ENCODE results near the gene TAGLN2. TPM values are rescaled to one million over a fixed set of nuclear protein-coding genes. Genes with fewer than 3 reads are reported as not detected.

The TAGLN2 gene
- total RNA-seq, 2 donors from 2014 or later: 97.1 to 386 TPM

DNA sequence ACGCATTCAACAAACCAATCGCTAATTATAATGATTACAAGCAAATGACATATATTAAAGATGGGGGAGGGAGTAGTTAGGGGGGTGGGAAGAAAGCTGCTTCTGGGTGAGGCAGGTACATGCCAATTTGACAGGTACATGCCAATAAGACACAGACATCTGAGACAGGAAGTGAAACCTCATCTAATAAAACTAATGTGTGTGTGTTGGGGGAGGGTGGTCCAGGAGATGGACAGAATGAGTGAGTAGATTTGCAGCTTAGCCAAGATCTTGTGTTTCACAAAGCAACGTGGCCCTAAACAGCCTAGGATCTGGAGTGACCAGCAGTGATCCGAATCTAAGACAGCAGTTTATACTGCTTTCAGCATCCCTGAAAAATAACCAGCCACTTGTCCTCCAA is 36.1 kb downstream of the TAGLN2 start:
- no peaks in the 10 kb centered on the region for H3K4me1 ChIP-seq (replicated peaks)
- no peaks in the 10 kb centered on the region for H3K36me3 ChIP-seq
- H3K9me3 ChIP-seq: no peaks in the 10 kb centered on the region
- TF ChIP-seq POLR2A (IDR thresholded peaks at IDR 0.05): no peak
- TF ChIP-seq POLR2AphosphoS5 (IDR thresholded peaks at IDR 0.05): no peak
- no peak for TF ChIP-seq CTCF (IDR thresholded peaks at IDR 0.05)
- no peak overlapping the region for H3K27ac ChIP-seq
- intact Hi-C loops (cut with DNase I): no loop called here
- no peak overlapping the region for H3K4me3 ChIP-seq
- H3K27me3 ChIP-seq (replicated peaks; ENCODE audit: insufficient read depth): no peaks in the 10 kb centered on the region
- DNase-seq (ENCODE audit: low spot score): no peak
- 82% methylated on average over 4 of the region's 4 CpGs for WGBS

DNA sequence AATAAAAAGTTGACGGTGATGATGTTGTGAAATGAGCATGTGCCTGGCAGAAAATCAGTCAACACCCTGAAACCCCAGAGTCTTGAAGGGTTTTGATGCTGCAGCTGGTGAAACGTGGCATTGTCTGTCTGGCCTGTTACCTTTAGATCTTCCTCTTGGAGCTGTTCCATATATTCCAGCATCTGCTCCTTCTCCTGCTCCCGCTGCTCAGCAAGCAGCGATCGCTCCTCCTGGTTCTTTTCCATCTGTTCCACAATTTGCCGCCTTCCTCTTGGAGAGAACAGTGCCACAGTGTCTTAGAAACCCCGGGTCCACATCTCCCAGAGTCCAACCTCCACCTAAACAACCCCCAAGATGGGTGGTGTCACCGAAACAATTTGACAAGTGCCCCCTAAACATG is 41.0 kb downstream of the TAGLN2 start:
- intact Hi-C loops (cut with DNase I): no loop called here
- DNase-seq (ENCODE audit: low spot score): no peak
- TF ChIP-seq POLR2AphosphoS5 (IDR thresholded peaks at IDR 0.05): no peak
- no peak for TF ChIP-seq CTCF (IDR thresholded peaks at IDR 0.05)
- TF ChIP-seq POLR2A (IDR thresholded peaks at IDR 0.05): no peak

DNA sequence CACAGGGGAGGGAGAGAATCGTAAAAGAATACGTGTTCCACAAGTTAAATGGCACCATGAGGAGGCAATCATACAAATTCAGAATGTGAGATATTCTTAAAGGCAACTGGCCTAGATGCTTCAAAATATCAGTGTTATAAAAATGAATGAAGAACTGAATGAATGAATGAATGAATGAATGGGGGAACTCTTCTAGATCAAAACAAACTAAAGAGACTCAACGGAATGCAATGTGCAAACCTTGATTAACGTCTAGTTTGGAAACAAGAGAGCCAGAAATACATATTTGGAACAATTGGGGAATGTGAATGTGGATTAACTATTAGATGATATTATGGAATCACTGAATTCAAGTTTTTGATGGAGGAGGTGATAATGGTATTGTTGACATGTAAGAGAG is 42.2 kb downstream of the TAGLN2 start:
- H3K36me3 ChIP-seq: no peaks in the 10 kb centered on the region
- intact Hi-C loops (cut with DNase I): no loop called here
- no peaks in the 10 kb centered on the region for H3K9me3 ChIP-seq
- no peaks in the 10 kb centered on the region for H3K4me1 ChIP-seq (replicated peaks)
- H3K4me3 ChIP-seq: no peak overlapping the region
- TF ChIP-seq CTCF (IDR thresholded peaks at IDR 0.05) (no peak), POLR2A (IDR thresholded peaks at IDR 0.05) (no peak), POLR2AphosphoS5 (IDR thresholded peaks at IDR 0.05) (no peak)
- H3K27ac ChIP-seq: no peak overlapping the region
- WGBS: 81% methylated on average over 4 of the region's 4 CpGs
- DNase-seq (ENCODE audit: low spot score): no peak
- H3K27me3 ChIP-seq (replicated peaks; ENCODE audit: insufficient read depth): no peaks in the 10 kb centered on the region

More for the DNA sequence above, 41.0 kb downstream of the TAGLN2 start:
- H3K27ac ChIP-seq: no peak overlapping the region
- H3K4me1 ChIP-seq (replicated peaks): no peaks in the 10 kb centered on the region
- H3K9me3 ChIP-seq: no peaks in the 10 kb centered on the region
- WGBS: 84% methylated on average over 8 of the region's 8 CpGs
- no peak overlapping the region for H3K4me3 ChIP-seq
- no peaks in the 10 kb centered on the region for H3K27me3 ChIP-seq (replicated peaks; ENCODE audit: insufficient read depth)
- H3K36me3 ChIP-seq: no peaks in the 10 kb centered on the region

- no peak overlapping the region for H3K4me3 ChIP-seq
- no peaks in the 10 kb centered on the region for H3K9me3 ChIP-seq
- intact Hi-C loops (cut with DNase I): no loop called here
- 85% methylated on average over 2 of the region's 2 CpGs for WGBS
- TF ChIP-seq POLR2AphosphoS5 (IDR thresholded peaks at IDR 0.05): no peak
- H3K27ac ChIP-seq: no peak overlapping the region
- no peaks in the 10 kb centered on the region for H3K36me3 ChIP-seq
- no peaks in the 10 kb centered on the region for H3K27me3 ChIP-seq (replicated peaks; ENCODE audit: insufficient read depth)
- DNase-seq (ENCODE audit: low spot score): no peak
- H3K4me1 ChIP-seq (replicated peaks): no peaks in the 10 kb centered on the region
These were observed 42.8 kb downstream of the TAGLN2 start for GRCh38 chr1:159882527-159882862.

DNA sequence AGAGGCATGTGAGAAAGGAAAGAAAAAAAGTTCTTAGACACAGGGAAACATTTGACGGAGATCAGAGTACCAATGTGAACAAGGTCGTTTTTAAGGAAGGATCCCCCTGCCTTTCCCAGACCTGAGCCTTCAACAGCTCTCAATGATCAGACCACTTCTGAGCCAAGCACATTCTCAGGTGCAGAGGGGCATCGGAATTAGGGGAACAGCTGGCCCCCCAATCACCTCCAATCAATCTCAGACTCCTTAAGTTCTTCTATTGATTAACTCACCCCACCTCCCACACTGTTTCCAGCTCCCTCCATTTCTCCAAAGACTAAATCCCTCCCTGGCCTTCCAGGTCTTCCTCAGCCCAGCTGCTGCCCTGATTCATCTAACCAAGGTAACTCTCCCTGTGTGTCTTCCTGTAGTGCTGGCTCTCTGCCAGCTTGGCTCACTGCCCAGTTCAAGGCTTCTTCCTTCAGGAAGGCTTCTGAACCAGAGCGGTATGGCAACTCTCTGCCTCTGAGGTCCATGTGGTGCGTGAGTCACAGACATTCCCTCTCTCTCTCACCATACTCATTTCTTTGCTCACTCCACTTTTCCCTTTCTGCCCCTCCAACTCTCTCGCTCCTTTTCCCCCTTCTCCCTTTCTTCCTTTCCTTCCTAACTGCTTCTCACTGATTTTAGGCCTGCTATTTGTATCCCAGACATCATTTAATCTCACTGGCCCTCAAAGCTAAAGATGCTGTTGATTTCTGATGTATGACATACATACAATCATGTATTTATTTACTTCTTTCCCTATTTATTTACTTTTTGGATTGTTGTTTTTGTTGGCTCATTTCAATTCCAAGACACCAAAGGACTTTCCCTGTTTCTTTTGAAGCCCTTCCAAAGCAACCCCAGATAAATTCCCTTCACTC is 43.4 kb downstream of the TAGLN2 start:
- no peaks in the 10 kb centered on the region for H3K36me3 ChIP-seq
- H3K9me3 ChIP-seq: no peaks in the 10 kb centered on the region
- H3K27me3 ChIP-seq (replicated peaks; ENCODE audit: insufficient read depth): no peaks in the 10 kb centered on the region
- intact Hi-C loops (cut with DNase I): no loop called here
- 57% methylated on average over 6 of the region's 6 CpGs for WGBS
- no peak overlapping the region for H3K27ac ChIP-seq
- peak; percentile 94 for DNase-seq (ENCODE audit: low spot score)
- peak; percentile 66 for TF ChIP-seq POLR2AphosphoS5 (IDR thresholded peaks at IDR 0.05)
- TF ChIP-seq POLR2A (IDR thresholded peaks at IDR 0.05): no peak
- H3K4me1 ChIP-seq (replicated peaks): no peaks in the 10 kb centered on the region
- no peak overlapping the region for H3K4me3 ChIP-seq

- WGBS: 81% methylated on average over 3 of the region's 3 CpGs
- H3K27ac ChIP-seq: no peak overlapping the region
- H3K27me3 ChIP-seq (replicated peaks; ENCODE audit: insufficient read depth): no peaks in the 10 kb centered on the region
- H3K4me1 ChIP-seq (replicated peaks): no peaks in the 10 kb centered on the region
- intact Hi-C loops (cut with DNase I): no loop called here
- H3K9me3 ChIP-seq: no peaks in the 10 kb centered on the region
- H3K4me3 ChIP-seq: no peak overlapping the region
- H3K36me3 ChIP-seq: no peaks in the 10 kb centered on the region
- DNase-seq (ENCODE audit: low spot score): no peak
- no peak for TF ChIP-seq CTCF (IDR thresholded peaks at IDR 0.05)
- TF ChIP-seq POLR2AphosphoS5 (IDR thresholded peaks at IDR 0.05): no peak
- TF ChIP-seq POLR2A (IDR thresholded peaks at IDR 0.05): no peak
These were observed 44.9 kb downstream of the TAGLN2 start for GRCh38 chr1:159880430-159880829.

All from prostate gland (tissue), 2 donors.